Heart left ventricle (tissue), 16 donors: ENCODE measurements around the gene PRMT3. TPM values are rescaled to one million over a fixed set of nuclear protein-coding genes. Genes with fewer than 3 reads are reported as not detected.

Source experiments
- ATAC-seq, 4 donors: fragments of 200-7000 bp; cut with Tn5 transposase; one replicate each; pipeline ENCODE4 v1.9.1; 2020 to 2022; ENCODE audit warnings: moderate library complexity in 4 of 4, mild to moderate bottlenecking in 3 of 4, moderate number of reproducible peaks in 1 of 4
- DNase-seq, 5 donors: peaks; one replicate each; pipeline ENCODE4 v3.0.0-alpha.2; 2020
- H3K27ac ChIP-seq, 12 donors: fragments of 200-600 bp; sonication (generic) in 4 of 12; one replicate each; pipeline versions ENCODE4 v1.5.0 to v1.8.0; 2016 to 2022; ENCODE audit warnings: mild to moderate bottlenecking in 2 of 12
- H3K27me3 ChIP-seq, 9 donors: fragments of 200-600 bp; sonication (generic) in 2 of 9; one replicate each; pipeline versions ENCODE4 v1.5.1 to v1.8.0; 2016 to 2022; ENCODE audit warnings: mild to moderate bottlenecking in 3 of 9
- H3K36me3 ChIP-seq, 9 donors: fragments of 200-600 bp; sonication (generic) in 2 of 9; one replicate each; pipeline versions ENCODE4 v1.5.0 to v1.8.0; 2018 to 2022; ENCODE audit warnings: mild to moderate bottlenecking in 2 of 9
- H3K4me1 ChIP-seq, 12 donors: fragments of 200-600 bp; sonication (generic) in 4 of 12; one replicate each; pipeline versions ENCODE4 v1.5.0 to v1.8.0; 2016 to 2022; ENCODE audit warnings: mild to moderate bottlenecking in 3 of 12
- H3K4me3 ChIP-seq, 12 donors: fragments of 200-600 bp; sonication (generic) in 4 of 12; one replicate each; pipeline versions ENCODE4 v1.5.0 to v1.8.0; 2017 to 2022; ENCODE audit warnings: mild to moderate bottlenecking in 9 of 12, moderate library complexity in 4 of 12
- H3K9me3 ChIP-seq, 12 donors: fragments of 200-600 bp; sonication (generic) in 4 of 12; one replicate each; pipeline versions ENCODE4 v1.5.0 to v1.8.0; 2016 to 2022; ENCODE audit warnings: mild to moderate bottlenecking in 1 of 12
- CTCF ChIP-seq, 12 donors: fragments of 200-600 bp; sonication (generic) in 4 of 12; IDR thresholded peaks; one replicate each; pipeline versions ENCODE4 v1.5.0 to v1.8.0; 2018 to 2022; ENCODE audit warnings: antibody characterized with exemption in 12 of 12, mild to moderate bottlenecking in 5 of 12
- POLR2A ChIP-seq, 2 donors: fragments of 450-650 bp; IDR thresholded peaks; one replicate each; pipeline ENCODE4 v1.6.1; 2017; ENCODE audit warnings: antibody characterized with exemption in 2 of 2, mild to moderate bottlenecking in 2 of 2, moderate library complexity in 2 of 2
- WGBS, 4 donors: extraction: QIAGEN DNeasy Blood & Tissue Kit in 2 of 4; methylation state at CpG; one replicate each; pipeline versions ENCODE4 v1.1.5 to v1.1.7; 2013 to 2018; 5-methylcytosine and 5-hydroxymethylcytosine counted together
- intact Hi-C, 10 donors: fragments of 100-400 bp; cut with DNase I; formaldehyde crosslinking; loops; one replicate each; pipeline versions ENCODE4 v1.11.1 to v1.14.2; 2022
- polyA plus RNA-seq, 2 donors: library from polyadenylated mRNA; stranded (reverse); fragments of 200-250 nt; gene quantifications; one replicate each; pipeline ENCODE4 v1.2.3, GENCODE V29; 2013
- total RNA-seq, 9 donors: library from RNA; depleted of rRNA in 2 of 9; stranded (reverse); fragments of >200 nt in 2 of 9; fragmentation: NEBNext Ultra II Directional in 3 of 9; extraction: Animal tissue kit (Norgen Biotek cat#: 25700) in 3 of 9; gene quantifications; one replicate each; pipeline versions ENCODE4 v1.1.0 to v1.2.4, GENCODE V29; 2016 to 2023
- donor health status: ischemic (EF 13 %, LVEDD 7.1; RV severe dilation, severe dysfunction).
- donor health status: healthy with polysubstance abuse.
- donor health status: DM: no; HTN: yes; CAD: no.
- donor health status: DM: no; HTN: no; CAD: no.
- donor health status: ischemic (EF 25% LVEDD 6.9; RV normal size, moderate dysfunction).
- donor health status: ischemic (EF 25% LVEDD 5.7; RV mildly dilated, moderate dysfunction).
- donor health status: healthy.
- donor health status: DM: yes; HTN: yes; CAD: no.
- donor health status: ischemic (EF 35%, LVEDD 5.7; RV mildly dilated, moderate dysfunction).
- donor health status: nonischemic (EF 11% LVEDD 7.7; RV severe dilation, severe dysfunction).
- donor health status: DM: yes; HTN: yes; CAD: no.
- donor health status: PGD.
- donor health status: ischemic (EF 29% LVEDD 5.4; RV normal size, mild dysfunction).
- donor health status: nonischemic (EF 23%, LVEDD 6.1; RV moderate dilation, normal function).

The PRMT3 gene
- total and polyA plus RNA-seq, 11 donors = 6.6 to 15.0 (median 10.5) TPM

- ATAC-seq = no peak
- no peak overlapping the region for H3K27ac ChIP-seq
- no peak for DNase-seq
- no peak overlapping the region for H3K4me3 ChIP-seq
- intact Hi-C loops = no loop called here
- H3K9me3 ChIP-seq = no peaks in the 10 kb centered on the region
- H3K27me3 ChIP-seq = no peaks in the 10 kb centered on the region
- 25 to 38% (median 29%) methylated on average over 1 of the region's 1 CpG for WGBS, 4 donors
- TF ChIP-seq POLR2A (IDR thresholded peaks at IDR 0.05) = no peak
- no peak for TF ChIP-seq CTCF (IDR thresholded peaks at IDR 0.05)
- H3K36me3 ChIP-seq = no peaks in the 10 kb centered on the region
- no peaks in the 10 kb centered on the region for H3K4me1 ChIP-seq
Measured at GRCh38 chr11:20522536-20522935, 135.0 kb downstream of the PRMT3 start.

GRCh38 chr11:20529757-20530156 lies 142.2 kb downstream of the PRMT3 start:
- ATAC-seq (no peak), DNase-seq (no peak)
- TF ChIP-seq CTCF (IDR thresholded peaks at IDR 0.05) = no peak
- no peak for TF ChIP-seq POLR2A (IDR thresholded peaks at IDR 0.05)
- Histone ChIP-seq H3K4me1 (no peaks in the 10 kb centered on the region), H3K27ac (no peak overlapping the region), H3K27me3 (no peaks in the 10 kb centered on the region), H3K36me3 (no peaks in the 10 kb centered on the region), H3K4me3 (no peak overlapping the region), H3K9me3 (no peaks in the 10 kb centered on the region)
- intact Hi-C loops = no loop called here
- WGBS, 4 donors = 66 to 72% (median 66%) methylated on average over 5 of the region's 5 CpGs

- H3K27me3 ChIP-seq = peaks cover 0 to 4% (median 0%) of the 10 kb centered on the region in 9 donors
- H3K4me1 ChIP-seq = no peaks in the 10 kb centered on the region
- H3K4me3 ChIP-seq = no peak overlapping the region
- intact Hi-C loops = no loop called here
- H3K9me3 ChIP-seq = no peaks in the 10 kb centered on the region
- WGBS, 4 donors = 57 to 60% (median 60%) methylated on average over 13 of the region's 13 CpGs
- H3K36me3 ChIP-seq = no peaks in the 10 kb centered on the region
- no peak for DNase-seq
- no peak for ATAC-seq
- no peak for TF ChIP-seq POLR2A (IDR thresholded peaks at IDR 0.05)
- TF ChIP-seq CTCF (IDR thresholded peaks at IDR 0.05) = no peak
- H3K27ac ChIP-seq = no peak overlapping the region
Measured at GRCh38 chr11:20530942-20531703, 143.6 kb downstream of the PRMT3 start.

GRCh38 chr11:20535271-20535881 lies 147.9 kb downstream of the PRMT3 start:
- no peak overlapping the region for H3K4me3 ChIP-seq
- no peaks in the 10 kb centered on the region for H3K4me1 ChIP-seq
- H3K9me3 ChIP-seq = peaks cover 0 to 9% (median 0%) of the 10 kb centered on the region in 12 donors
- H3K27ac ChIP-seq = no peak overlapping the region
- ATAC-seq (no peak), DNase-seq (no peak)
- 24 to 59% (median 42%) methylated on average over 2 of the region's 2 CpGs for WGBS, 4 donors
- peaks cover 0 to 4% (median 0%) of the 10 kb centered on the region in 9 donors for H3K27me3 ChIP-seq
- no peaks in the 10 kb centered on the region for H3K36me3 ChIP-seq
- intact Hi-C loops = loop anchor here in 1 of 10 donors (2.0 kb wide), 1 partner anchor 175 kb away; no protein-coding TSS in a partner anchor
- TF ChIP-seq CTCF (IDR thresholded peaks at IDR 0.05) (no peak), POLR2A (IDR thresholded peaks at IDR 0.05) (no peak)
